Suppressor macrophage treated with lipopolysaccharide for 4 hours (primary cell): ENCODE measurements around the gene SLC22A13.
"Not testable (repeated sequence)": the region's sequence is repeated elsewhere in the genome, so short reads cannot be mapped to it uniquely, and the experiment has no call there.

Experiments used
- DNase-seq: peaks from one replicate; pipeline ENCODE4 v3.0.0-alpha.2; 2020

SLC22A13 gene

DNA sequence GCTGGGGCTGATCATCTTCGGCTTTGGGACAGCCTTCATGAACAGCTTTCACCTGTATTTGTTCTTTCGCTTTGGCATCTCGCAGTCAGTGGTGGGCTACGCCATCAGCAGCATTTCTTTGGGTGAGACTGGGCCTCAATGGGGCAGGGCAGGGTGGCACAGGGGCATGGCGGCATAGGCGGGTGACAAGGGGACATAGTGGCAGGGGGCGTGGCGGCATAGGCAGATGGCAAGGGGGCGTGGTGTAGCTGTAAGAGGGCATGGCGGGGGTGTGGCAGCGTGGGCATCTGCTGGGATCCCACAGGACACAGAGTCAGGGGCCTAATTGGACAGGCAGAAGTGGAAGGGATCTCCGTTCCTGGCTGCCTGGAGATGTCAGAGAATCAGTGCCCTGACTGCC lies 42.0 kb downstream of the SLC22A13 start:
- DNase-seq: no peak

DNA sequence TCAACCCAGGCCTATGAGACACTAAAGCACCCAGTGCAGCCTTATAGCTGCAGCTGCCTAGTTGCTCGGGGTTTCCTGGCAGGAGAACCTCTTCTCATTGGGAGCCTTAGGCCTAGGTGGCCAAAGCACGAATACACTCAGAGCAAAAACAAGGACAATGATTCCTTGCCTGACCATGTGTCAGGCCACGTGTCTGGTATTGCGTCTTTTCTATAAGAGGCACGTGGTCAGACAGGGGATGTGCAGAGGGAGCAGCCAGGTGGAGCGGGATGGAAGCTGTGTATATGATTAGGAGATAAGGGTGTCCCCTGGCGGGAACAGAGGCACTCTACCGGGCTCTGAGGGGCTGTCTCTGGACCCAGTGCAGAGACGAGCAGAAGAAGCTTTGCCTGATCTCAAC lies 42.8 kb downstream of the SLC22A13 start:
- DNase-seq: no peak

DNA sequence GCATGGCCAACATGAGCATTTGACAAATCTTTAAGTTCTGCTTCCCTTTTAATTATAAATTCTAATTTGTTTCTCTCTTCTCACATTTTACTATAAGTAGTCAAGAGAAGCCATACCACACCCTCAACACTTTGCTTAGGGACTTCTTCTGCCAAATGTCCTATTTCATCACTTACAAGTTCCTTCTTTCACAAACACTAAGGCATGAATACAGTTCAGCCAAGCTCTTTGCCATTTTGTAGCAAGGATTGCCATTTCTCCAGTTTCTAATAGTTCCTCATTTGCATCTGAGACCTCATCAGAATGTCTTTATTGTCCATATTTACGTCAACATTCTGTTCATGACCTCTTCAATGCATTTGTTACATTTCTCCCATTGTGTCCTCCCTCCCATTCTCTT lies 45.9 kb downstream of the SLC22A13 start:
- peak; percentile 67 for DNase-seq

DNA sequence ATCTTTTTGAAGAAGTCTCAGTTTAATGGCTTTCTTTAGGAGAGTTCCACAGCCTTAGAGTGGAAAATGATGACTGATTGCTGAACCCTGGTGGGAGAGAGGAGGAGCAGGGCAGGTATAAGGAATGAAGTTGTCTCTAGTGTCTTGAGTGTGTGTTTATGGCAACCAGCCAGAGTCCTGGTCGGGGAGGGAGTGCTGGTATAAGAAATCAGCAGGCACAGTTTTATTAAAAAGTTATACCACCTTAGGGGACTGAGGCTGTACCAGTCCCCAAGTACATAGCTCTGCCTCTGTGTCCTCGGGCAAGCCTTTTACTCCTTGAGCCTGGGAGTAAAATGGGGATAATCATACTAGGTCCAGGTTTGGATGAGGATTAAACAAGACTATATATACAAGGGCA lies 46.3 kb downstream of the SLC22A13 start:
- no peak for DNase-seq

DNA sequence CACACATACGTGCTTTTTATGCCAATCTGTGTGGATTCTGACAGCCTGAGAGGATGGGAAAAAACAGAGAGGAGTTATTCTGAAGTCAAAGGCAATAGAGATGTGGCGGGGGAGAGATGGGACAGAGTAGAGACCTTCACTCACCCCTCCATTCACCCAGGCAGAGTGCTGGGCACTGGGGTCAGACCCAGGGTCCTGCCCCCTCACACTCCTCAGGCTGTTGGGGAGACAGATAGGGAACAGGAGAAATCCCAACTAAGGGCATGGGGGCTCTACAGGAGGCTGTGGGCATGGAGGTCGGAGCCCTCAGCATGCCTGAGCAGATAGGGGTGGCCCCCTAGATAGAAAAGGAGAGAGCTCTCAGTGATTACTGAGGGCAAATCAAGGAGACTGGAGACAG lies 46.7 kb downstream of the SLC22A13 start:
- no peak for DNase-seq

DNA sequence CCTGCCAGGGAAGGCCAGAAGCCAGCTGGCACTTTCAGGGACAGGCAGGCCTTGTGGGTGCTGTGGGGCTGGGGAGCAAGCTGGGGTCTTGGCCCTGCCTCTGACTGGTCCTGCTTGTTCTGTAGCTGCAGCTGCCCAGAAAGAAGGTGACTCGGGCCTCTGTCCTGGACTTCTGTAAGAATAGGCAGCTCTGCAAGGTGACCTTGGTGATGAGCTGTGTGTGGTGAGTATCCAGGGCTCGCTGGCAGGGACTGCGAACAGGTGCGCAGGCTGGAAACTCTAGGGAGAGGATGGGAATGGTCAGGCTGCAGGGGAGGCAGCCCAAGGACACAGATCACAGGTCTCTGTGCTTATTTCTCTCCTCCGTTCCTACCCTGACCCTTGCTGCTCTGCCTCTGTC lies 47.7 kb downstream of the SLC22A13 start:
- DNase-seq: no peak

DNA sequence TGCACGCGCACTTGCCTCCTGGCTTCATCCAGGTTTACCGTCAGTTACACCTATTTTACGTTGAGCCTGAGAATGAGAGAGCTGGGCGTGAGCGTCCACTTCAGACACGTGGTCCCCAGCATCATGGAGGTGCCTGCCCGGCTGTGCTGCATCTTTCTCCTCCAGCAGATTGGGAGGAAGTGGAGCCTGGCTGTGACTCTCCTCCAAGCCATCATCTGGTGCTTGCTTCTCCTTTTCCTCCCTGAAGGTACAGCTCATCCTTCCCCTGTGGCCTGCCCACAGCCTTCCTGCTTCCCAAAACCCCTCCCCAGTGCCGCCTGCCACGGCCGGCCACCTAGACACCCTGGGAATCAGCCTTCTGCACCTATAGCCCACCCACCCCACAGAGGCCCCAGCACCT lies 48.1 kb downstream of the SLC22A13 start:
- DNase-seq: peak; percentile 67

DNA sequence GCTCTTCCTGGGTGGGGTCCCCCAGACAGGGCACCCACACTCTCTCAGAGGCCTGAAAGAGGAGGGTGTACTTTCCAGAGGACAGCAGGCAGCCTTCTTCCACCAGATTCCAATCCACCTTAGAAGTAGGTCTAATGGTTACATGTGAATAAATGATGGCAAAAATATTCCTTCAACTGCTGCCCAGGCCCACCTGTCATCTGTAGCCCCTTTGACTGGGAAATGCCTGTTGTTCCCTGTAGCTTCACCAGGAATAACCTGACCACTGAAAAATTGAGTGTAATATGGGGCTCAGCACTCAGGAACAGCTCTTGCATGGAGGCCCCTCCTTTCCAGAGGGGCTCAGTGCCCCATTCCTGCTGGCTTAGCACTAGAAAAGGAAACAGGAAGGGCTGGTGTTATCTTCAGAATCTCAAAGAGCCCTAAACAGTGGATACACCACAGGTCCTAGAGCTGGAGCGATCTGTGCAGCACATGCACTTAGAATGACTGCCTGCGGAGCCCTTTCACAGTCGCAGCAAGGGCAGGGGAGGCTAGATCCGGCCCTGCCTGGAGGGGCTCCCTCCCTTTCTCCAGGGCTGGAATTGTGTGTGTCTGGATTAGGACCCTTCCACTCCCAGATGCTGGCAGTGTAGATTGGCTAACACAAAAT lies 48.6 kb downstream of the SLC22A13 start:
- DNase-seq: no peak

DNA sequence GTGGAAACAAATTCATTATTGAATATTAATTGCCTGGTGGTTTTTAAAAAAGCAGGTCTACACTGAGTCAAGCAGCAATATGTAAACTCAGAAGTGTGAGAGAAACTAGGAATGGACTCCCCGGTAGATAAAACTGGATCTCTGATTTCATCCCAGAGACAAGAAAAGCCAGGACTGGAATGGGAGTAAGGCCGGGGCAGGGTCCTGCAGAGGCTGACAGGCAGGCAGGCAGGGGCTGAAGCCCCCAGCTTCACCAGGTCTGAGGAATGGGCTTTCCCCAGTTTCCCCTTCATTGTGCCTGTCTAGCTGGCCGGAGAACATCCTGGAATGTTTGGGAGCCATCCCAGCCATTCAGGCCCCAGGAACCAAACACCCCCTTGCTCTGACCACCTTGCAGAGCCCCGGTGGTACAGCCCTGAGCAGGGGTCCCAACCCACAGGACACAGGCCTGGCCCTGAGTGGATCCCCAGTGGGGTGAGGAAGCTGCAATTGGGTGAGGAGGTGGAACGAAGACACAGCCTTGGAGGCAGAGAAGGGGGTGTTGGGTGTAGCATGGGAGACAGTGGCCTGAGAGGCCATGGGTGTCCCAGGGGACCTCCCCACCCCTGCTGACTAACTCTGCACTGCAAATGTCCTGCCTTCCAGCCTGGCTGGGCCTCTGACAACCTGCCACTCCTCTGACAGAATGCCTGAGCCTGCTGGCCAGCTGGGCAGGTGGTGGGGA lies 49.3 kb downstream of the SLC22A13 start:
- no peak for DNase-seq

DNA sequence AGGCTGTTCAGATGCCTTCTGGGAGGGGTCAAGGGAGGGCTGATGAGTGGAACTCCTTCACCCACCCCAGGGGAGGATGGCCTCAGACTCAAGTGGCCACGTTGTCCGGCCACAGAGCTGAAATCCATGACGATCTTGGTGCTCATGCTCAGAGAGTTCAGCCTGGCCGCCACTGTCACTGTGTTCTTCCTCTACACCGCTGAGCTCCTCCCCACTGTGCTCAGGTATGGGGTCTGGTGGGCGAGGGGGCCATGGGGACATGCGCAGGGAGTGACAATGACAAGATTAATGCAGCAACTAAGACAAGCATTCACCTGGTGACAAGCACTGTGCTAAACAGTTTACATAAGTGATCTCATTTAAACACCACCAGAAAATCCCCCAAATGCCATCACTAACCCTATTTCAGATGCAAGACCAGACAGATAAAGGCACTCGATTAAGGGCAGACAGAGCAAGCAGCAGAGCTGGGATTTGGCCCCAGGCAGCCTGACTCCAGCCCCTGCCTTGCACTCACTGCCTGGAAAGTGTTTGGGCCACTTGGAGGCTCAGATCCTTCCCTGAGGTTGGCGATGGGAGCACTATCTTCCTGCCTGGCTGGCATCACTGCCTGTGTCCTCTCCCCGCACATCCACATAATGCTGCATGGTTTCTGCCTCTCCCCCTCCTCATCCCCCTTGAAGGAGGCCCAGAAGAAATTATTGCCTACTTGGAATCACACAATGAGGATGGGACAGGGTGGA lies 50.0 kb downstream of the SLC22A13 start:
- DNase-seq: no peak

DNA sequence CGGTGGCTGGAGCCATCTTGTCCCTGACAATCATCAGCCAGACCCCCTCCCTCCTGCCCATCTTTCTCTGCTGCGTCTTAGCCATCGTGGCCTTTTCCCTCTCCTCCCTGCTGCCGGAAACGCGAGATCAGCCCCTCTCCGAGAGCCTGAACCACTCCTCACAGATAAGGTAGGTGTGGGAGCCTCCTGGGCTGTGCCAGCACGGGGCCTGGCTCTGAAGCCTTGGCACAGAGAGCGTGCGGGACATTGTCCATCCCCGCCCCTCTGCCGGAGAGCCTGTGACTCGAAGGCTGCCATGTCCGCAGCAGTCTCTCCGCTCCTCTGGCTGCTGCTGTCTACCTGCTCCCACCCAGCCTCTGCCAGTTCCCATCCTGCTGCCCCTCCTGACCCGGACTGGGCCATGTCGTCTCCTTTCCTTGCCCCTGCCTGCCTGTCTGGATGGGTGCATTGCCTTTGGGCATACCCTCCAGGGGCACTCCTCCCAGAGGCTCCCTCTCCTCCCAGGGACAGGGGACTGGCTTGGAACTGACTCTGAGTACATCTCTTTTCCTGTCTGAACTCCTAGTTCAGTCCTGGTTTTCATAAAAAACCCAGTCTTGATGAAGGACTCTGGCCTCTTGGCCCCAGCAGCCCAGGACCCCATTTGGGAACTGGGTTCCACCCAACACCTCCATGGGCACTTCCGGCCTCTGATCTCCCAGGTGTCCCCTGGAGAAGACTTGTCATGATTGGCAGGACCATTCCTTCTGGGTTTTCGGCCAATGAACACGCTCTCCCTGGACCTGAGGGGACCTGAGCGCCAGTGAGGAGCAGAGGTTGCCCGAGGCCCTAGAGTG lies 51.0 kb downstream of the SLC22A13 start:
- DNase-seq: no peak

DNA sequence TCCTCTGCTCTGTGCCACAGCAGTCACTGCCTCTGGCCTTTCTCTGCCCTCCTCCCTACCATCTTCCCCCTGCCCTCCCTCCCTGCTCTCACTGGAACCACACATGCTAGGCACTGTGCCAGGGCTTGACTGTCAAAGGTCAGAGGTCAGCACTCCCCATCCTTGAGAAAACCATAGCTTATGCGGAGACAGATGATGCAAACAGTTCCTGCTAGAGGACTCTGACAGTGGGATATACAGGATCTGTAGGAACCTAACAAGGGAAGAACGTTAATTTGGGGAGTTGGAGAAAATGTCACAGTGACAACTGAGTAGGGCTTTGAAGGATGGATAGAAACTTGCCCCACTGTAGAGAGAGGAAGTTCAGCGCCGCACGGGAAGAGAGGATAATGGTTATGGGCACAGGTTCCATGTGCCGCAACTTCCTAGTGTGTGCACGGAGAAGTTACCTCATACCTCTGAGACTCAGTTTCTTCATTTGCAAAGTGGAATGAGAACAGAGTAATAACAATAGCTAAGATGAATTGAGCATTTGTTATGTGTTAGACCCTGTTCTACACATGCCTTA lies 51.7 kb downstream of the SLC22A13 start:
- DNase-seq: peak; percentile 51

DNA sequence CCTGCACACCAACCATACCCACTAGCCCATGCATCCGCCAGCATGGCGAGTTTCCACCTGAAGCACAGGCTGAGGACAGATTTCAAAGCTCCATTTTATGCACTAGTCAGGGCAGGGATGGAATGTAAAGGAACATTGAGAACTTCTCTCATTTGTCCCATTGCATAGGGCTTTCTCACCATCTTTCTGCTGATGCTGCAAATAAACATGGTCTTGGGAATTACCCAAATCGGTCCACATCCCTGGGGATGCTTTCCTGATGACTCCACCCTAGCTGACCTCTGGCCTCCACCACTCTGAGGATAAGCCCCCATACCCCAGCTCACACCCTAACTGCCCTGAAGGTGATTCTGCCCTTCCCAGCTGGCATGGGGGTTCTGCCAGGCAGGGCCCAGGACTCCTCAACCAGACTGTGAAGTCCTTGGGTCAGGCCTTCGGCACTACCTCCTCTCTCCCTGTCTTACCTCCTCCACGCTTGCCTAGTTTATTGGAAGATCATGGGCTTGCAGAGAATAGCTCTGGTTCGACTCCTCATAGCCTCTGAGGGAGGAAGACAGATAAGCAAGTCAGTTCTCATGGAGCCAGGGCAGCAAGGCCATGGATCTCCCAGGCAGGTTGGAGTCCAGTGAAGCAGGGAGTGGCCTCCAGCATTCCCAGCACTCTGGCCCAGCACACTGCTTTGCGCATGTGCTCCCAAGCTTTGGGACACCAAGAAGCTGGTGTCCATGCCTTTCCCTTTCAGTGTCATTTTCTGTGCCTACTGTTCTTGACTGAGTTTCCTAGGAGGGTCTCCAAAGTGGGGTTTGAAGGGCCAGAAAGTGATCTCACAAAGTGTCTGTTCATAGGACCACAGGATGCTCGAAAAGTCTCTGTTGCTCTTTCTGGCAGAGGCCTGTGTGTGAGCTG lies 53.4 kb downstream of the SLC22A13 start:
- DNase-seq: no peak

DNA sequence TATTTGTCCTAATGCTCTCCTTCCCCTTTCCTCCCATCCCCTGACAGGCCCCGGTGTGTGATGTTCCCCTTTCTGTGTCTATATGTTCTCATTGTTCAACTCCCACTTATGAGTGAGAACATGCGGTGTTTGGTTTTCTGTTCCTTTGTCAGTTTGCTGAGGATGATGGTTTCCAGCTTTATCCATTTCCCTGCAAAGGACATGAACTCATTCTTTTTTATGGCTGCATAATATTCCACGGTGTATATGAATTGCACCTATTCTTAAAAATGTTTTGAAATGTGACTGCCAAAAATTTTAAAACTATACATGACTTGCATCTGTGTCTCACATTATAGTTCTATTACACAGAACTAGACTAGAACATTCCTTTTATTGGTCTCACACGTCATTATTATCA lies 55.0 kb downstream of the SLC22A13 start:
- DNase-seq: not testable (repeated sequence)

DNA sequence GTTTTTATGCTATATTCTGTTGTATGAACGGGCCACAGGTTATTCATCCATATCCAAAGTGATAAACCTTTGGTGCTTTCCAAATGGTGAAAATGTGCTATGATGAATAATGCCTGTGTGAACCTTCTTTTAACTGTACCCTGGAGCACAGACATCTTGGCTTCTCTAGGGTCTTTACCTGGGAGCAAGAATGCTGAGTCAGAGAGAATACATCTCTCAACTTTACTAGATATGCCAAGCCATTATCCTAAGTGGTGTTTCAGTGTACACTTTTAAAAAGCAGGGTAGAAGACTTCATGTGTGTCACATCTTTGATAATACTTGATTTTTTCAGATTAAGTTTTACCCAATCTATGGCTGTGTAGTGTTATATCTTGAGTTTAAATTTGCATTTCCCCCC lies 57.4 kb downstream of the SLC22A13 start:
- no peak for DNase-seq

DNA sequence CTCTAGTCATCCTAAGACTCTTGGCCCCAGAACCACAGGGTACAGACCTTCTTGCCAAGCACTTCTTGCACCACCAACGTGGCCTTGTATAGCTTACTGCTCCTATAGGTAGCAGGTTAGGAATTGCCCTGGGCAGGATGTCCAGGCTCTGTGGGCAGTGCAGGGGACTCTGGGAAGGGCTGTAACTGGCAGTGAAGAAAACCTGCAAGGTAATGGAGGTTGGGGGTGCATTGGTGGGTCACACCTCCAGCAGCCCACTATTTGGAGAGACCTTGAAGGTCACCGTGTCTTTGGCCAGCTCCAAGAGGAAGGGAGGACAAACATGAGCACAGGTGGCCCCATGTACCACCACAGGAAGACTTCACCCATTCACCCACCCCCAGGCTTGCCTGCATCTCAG lies 59.6 kb downstream of the SLC22A13 start:
- no peak for DNase-seq

DNA sequence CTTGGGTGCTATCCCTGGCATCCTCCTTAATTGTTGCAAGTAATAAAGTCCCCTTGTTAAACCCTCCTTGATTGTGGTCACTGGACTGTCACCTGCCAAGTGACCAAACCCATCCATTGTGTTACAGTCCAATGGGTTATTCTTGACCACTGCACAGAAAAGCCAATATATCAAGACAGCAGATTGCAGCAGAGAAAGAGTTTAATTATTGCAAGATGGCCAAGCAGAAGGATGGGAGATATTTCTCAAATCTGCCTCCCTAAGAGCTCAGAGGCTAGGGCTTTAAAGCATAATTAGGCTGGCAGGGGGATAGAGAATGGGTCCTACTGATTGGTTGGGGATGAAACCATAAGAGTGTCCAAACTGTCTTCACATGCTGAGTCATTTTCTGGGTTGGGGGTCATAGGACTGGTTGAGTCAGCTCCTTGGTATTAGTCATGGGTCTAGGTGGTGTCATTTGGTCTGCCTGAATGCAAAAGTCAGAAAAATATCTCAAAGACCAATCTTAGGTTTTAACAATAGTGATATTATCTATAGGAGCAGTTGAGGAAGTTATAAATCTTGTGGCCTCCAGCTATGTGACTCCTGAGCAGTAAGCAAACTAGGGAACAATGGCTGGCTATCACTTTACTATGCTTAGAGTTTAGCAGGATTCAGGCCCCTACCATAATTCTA lies 61.9 kb downstream of the SLC22A13 start:
- DNase-seq: peak; percentile 64
